ENCODE measurements around the gene OLFM4.

OLFM4 gene

GRCh38 chr13:53042877-53043276 lies 14.3 kb downstream of the OLFM4 start:
- Histone ChIP-seq H3K36me3 (ENCODE audit: control insufficient read depth in 1 of 2, insufficient read depth in 2 of 2, low read length in 2 of 2) (peaks cover 0 to 5% of the 10 kb centered on the region in 2 donors), H3K27me3 (ENCODE audit: low read depth, low read length) (no peaks in the 10 kb centered on the region), H3K27ac (ENCODE audit: low read length) (no peak overlapping the region), H3K9me3 (ENCODE audit: control insufficient read depth in 1 of 2, low read length in 2 of 2) (no peaks in the 10 kb centered on the region), H3K4me1 (ENCODE audit: control insufficient read depth in 1 of 2, insufficient read depth in 2 of 2, low read length in 2 of 2) (peaks cover 7 to 22% of the 10 kb centered on the region in 2 donors), H3K4me3 (ENCODE audit: low read depth in 1 of 2, low read length in 2 of 2) (no peak overlapping the region)

GRCh38 chr13:53043398-53043797 lies 14.8 kb downstream of the OLFM4 start:
- H3K4me1 ChIP-seq (ENCODE audit: control insufficient read depth in 1 of 2, insufficient read depth in 2 of 2, low read length in 2 of 2), result peaks cover 7 to 22% of the 10 kb centered on the region in 2 donors
- no peak overlapping the region for H3K4me3 ChIP-seq (ENCODE audit: low read depth in 1 of 2, low read length in 2 of 2)
- peaks cover 0 to 5% of the 10 kb centered on the region in 2 donors for H3K36me3 ChIP-seq (ENCODE audit: control insufficient read depth in 1 of 2, insufficient read depth in 2 of 2, low read length in 2 of 2)
- no peak overlapping the region for H3K27ac ChIP-seq (ENCODE audit: low read length)
- no peaks in the 10 kb centered on the region for H3K27me3 ChIP-seq (ENCODE audit: low read depth, low read length)
- H3K9me3 ChIP-seq (ENCODE audit: control insufficient read depth in 1 of 2, low read length in 2 of 2), result no peaks in the 10 kb centered on the region

- Histone ChIP-seq H3K4me1 (ENCODE audit: control insufficient read depth in 1 of 2, insufficient read depth in 2 of 2, low read length in 2 of 2) (peaks cover 7 to 22% of the 10 kb centered on the region in 2 donors), H3K4me3 (ENCODE audit: low read depth in 1 of 2, low read length in 2 of 2) (no peak overlapping the region), H3K36me3 (ENCODE audit: control insufficient read depth in 1 of 2, insufficient read depth in 2 of 2, low read length in 2 of 2) (peaks cover 0 to 5% of the 10 kb centered on the region in 2 donors), H3K9me3 (ENCODE audit: control insufficient read depth in 1 of 2, low read length in 2 of 2) (no peaks in the 10 kb centered on the region), H3K27ac (ENCODE audit: low read length) (no peak overlapping the region), H3K27me3 (ENCODE audit: low read depth, low read length) (no peaks in the 10 kb centered on the region)
Observed at GRCh38 chr13:53045189-53045588, 16.6 kb downstream of the OLFM4 start.

GRCh38 chr13:53048880-53049279 lies 20.3 kb downstream of the OLFM4 start:
- Histone ChIP-seq H3K27me3 (ENCODE audit: low read depth, low read length) (no peaks in the 10 kb centered on the region), H3K36me3 (ENCODE audit: control insufficient read depth in 1 of 2, insufficient read depth in 2 of 2, low read length in 2 of 2) (peaks cover 0 to 5% of the 10 kb centered on the region in 2 donors), H3K4me3 (ENCODE audit: low read depth in 1 of 2, low read length in 2 of 2) (no peak overlapping the region), H3K9me3 (ENCODE audit: control insufficient read depth in 1 of 2, low read length in 2 of 2) (no peaks in the 10 kb centered on the region), H3K4me1 (ENCODE audit: control insufficient read depth in 1 of 2, insufficient read depth in 2 of 2, low read length in 2 of 2) (peaks cover 7 to 15% of the 10 kb centered on the region in 2 donors), H3K27ac (ENCODE audit: low read length) (no peak overlapping the region)

- no peak overlapping the region for H3K4me3 ChIP-seq (ENCODE audit: low read depth in 1 of 2, low read length in 2 of 2)
- H3K4me1 ChIP-seq (ENCODE audit: control insufficient read depth in 1 of 2, insufficient read depth in 2 of 2, low read length in 2 of 2), result peaks cover 3 to 5% of the 10 kb centered on the region in 2 donors
- no peaks in the 10 kb centered on the region for H3K27me3 ChIP-seq (ENCODE audit: low read depth, low read length)
- no peaks in the 10 kb centered on the region for H3K9me3 ChIP-seq (ENCODE audit: control insufficient read depth in 1 of 2, low read length in 2 of 2)
- no peak overlapping the region for H3K27ac ChIP-seq (ENCODE audit: low read length)
- H3K36me3 ChIP-seq (ENCODE audit: control insufficient read depth in 1 of 2, insufficient read depth in 2 of 2, low read length in 2 of 2), result no peaks in the 10 kb centered on the region
Observed at GRCh38 chr13:53050151-53050550, 21.5 kb downstream of the OLFM4 start.

- Histone ChIP-seq H3K4me3 (ENCODE audit: low read depth in 1 of 2, low read length in 2 of 2) (no peak overlapping the region), H3K9me3 (ENCODE audit: control insufficient read depth in 1 of 2, low read length in 2 of 2) (no peaks in the 10 kb centered on the region), H3K27ac (ENCODE audit: low read length) (no peak overlapping the region), H3K36me3 (ENCODE audit: control insufficient read depth in 1 of 2, insufficient read depth in 2 of 2, low read length in 2 of 2) (no peaks in the 10 kb centered on the region), H3K27me3 (ENCODE audit: low read depth, low read length) (no peaks in the 10 kb centered on the region), H3K4me1 (ENCODE audit: control insufficient read depth in 1 of 2, insufficient read depth in 2 of 2, low read length in 2 of 2) (no peaks in the 10 kb centered on the region)
Observed at GRCh38 chr13:53052675-53053074, 24.1 kb downstream of the OLFM4 start.

- Histone ChIP-seq H3K9me3 (ENCODE audit: control insufficient read depth in 1 of 2, low read length in 2 of 2) (no peaks in the 10 kb centered on the region), H3K27ac (ENCODE audit: low read length) (no peak overlapping the region), H3K4me1 (ENCODE audit: control insufficient read depth in 1 of 2, insufficient read depth in 2 of 2, low read length in 2 of 2) (no peaks in the 10 kb centered on the region), H3K36me3 (ENCODE audit: control insufficient read depth in 1 of 2, insufficient read depth in 2 of 2, low read length in 2 of 2) (no peaks in the 10 kb centered on the region), H3K4me3 (ENCODE audit: low read depth in 1 of 2, low read length in 2 of 2) (no peak overlapping the region), H3K27me3 (ENCODE audit: low read depth, low read length) (no peaks in the 10 kb centered on the region)
Observed at GRCh38 chr13:53054569-53054968, 26.0 kb downstream of the OLFM4 start.

- no peak overlapping the region for H3K27ac ChIP-seq (ENCODE audit: low read length)
- H3K4me1 ChIP-seq (ENCODE audit: control insufficient read depth in 1 of 2, insufficient read depth in 2 of 2, low read length in 2 of 2), result no peaks in the 10 kb centered on the region
Observed at GRCh38 chr13:53058065-53058679, 29.6 kb downstream of the OLFM4 start.

GRCh38 chr13:53060840-53061490 lies 32.4 kb downstream of the OLFM4 start:
- Histone ChIP-seq H3K27ac (ENCODE audit: low read length) (no peak overlapping the region), H3K4me3 (ENCODE audit: low read depth in 1 of 2, low read length in 2 of 2) (no peak overlapping the region), H3K9me3 (ENCODE audit: control insufficient read depth in 1 of 2, low read length in 2 of 2) (no peaks in the 10 kb centered on the region), H3K27me3 (ENCODE audit: low read depth, low read length) (no peaks in the 10 kb centered on the region), H3K36me3 (ENCODE audit: control insufficient read depth in 1 of 2, insufficient read depth in 2 of 2, low read length in 2 of 2) (no peaks in the 10 kb centered on the region), H3K4me1 (ENCODE audit: control insufficient read depth in 1 of 2, insufficient read depth in 2 of 2, low read length in 2 of 2) (no peaks in the 10 kb centered on the region)

More at GRCh38 chr13:53058065-53058679, 29.6 kb downstream of the OLFM4 start:
- H3K4me3 ChIP-seq (ENCODE audit: low read depth in 1 of 2, low read length in 2 of 2), result no peak overlapping the region
- no peaks in the 10 kb centered on the region for H3K36me3 ChIP-seq (ENCODE audit: control insufficient read depth in 1 of 2, insufficient read depth in 2 of 2, low read length in 2 of 2)
- H3K9me3 ChIP-seq (ENCODE audit: control insufficient read depth in 1 of 2, low read length in 2 of 2), result no peaks in the 10 kb centered on the region
- H3K27me3 ChIP-seq (ENCODE audit: low read depth, low read length), result no peaks in the 10 kb centered on the region

GRCh38 chr13:53064731-53065130 lies 36.1 kb downstream of the OLFM4 start:
- no peak overlapping the region for H3K27ac ChIP-seq (ENCODE audit: low read length)
- no peaks in the 10 kb centered on the region for H3K36me3 ChIP-seq (ENCODE audit: control insufficient read depth in 1 of 2, insufficient read depth in 2 of 2, low read length in 2 of 2)
- H3K9me3 ChIP-seq (ENCODE audit: control insufficient read depth in 1 of 2, low read length in 2 of 2), result no peaks in the 10 kb centered on the region
- H3K4me3 ChIP-seq (ENCODE audit: low read depth in 1 of 2, low read length in 2 of 2), result no peak overlapping the region
- no peaks in the 10 kb centered on the region for H3K27me3 ChIP-seq (ENCODE audit: low read depth, low read length)
- H3K4me1 ChIP-seq (ENCODE audit: control insufficient read depth in 1 of 2, insufficient read depth in 2 of 2, low read length in 2 of 2), result no peaks in the 10 kb centered on the region

GRCh38 chr13:53066411-53066810 lies 37.8 kb downstream of the OLFM4 start:
- Histone ChIP-seq H3K27me3 (ENCODE audit: low read depth, low read length) (no peaks in the 10 kb centered on the region), H3K4me1 (ENCODE audit: control insufficient read depth in 1 of 2, insufficient read depth in 2 of 2, low read length in 2 of 2) (no peaks in the 10 kb centered on the region), H3K9me3 (ENCODE audit: control insufficient read depth in 1 of 2, low read length in 2 of 2) (no peaks in the 10 kb centered on the region), H3K4me3 (ENCODE audit: low read depth in 1 of 2, low read length in 2 of 2) (no peak overlapping the region), H3K36me3 (ENCODE audit: control insufficient read depth in 1 of 2, insufficient read depth in 2 of 2, low read length in 2 of 2) (no peaks in the 10 kb centered on the region), H3K27ac (ENCODE audit: low read length) (no peak overlapping the region)

Measured in muscle layer of duodenum (tissue), 2 donors.